T follicular helper cell (primary cell): ENCODE measurements around the gene PPP1R1B.
"Not testable (repeated sequence)": the region's sequence is repeated elsewhere in the genome, so short reads cannot be mapped to it uniquely, and the experiment has no call there.

Source experiments
- DNase-seq: peaks from one replicate; pipeline ENCODE4 v3.0.0-alpha.2; 2020; ENCODE audit warnings: low read depth
- total RNA-seq, 2 experiments: gene quantifications; one replicate each; lab custom pipeline; 2026; lab: John Stamatoyannopoulos, UW

The PPP1R1B gene
- 0 to 0.06 reads per million in 2 experiments for total RNA-seq

DNA sequence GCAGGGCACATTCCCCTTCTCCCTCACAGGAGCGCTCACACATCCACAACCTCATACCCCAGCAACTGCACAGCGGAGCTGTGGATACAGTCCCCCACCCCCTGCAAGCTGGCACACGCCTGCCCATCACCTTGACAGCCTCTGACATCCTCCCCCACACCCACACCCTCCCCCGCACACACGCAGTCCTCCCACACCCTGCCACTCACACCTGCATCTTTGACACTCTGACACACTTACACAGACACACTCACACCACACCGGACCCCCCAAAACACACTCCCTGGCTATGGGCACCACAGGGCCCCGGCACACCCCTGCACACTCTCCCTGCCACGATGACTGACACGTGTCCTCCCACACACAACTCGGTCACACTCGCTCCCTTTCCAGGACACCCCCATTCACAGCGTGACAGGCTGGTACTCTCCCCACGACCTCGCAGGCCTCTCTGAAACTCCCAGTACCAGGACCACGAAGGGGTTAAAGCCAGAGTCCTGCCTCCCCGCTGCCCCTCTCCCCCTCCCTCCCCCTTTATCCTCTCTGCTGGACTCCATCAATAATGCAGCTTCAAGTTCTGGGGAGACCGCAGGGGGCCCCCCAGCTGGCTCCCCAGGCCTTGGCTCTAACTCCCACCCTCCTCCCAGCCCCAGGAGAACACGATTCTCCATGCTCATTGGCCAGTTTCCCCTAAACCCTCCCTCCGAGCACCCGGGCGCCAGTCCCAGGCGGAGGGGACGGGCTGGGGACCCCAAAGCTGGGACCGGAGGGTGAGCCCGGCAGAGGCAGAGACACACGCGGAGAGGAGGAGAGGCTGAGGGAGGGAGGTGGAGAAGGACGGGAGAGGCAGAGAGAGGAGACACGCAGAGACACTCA, at the start of gene PPP1R1B:
Gene PPP1R1B, plus strand, starts transcription at position 782 of the 876 bp plus-strand sequence. CDS start 441 bp downstream, outside the sequence.
- DNase-seq, result no peak

DNA sequence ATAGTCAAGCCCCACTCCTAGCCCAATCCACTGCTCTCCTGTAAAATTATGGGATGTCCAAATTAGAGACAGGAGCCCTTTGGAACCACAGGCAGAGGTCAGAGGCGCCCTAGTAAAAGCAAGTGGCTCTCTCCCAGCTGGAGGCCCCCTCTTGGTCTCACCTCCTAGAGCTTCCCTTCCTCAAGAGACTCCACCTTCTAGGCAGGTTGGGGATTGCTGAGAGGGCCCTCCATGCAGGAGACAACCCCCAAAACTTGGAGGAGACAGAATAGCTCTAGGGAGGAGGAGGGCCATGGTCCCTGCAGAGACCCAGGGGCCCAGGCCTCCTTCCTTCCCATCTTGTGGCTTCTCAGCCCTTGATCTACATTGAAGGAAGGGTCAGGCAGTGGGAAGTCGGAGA, 48.5 kb upstream of the PPP1R1B start:
- no peak for DNase-seq

DNA sequence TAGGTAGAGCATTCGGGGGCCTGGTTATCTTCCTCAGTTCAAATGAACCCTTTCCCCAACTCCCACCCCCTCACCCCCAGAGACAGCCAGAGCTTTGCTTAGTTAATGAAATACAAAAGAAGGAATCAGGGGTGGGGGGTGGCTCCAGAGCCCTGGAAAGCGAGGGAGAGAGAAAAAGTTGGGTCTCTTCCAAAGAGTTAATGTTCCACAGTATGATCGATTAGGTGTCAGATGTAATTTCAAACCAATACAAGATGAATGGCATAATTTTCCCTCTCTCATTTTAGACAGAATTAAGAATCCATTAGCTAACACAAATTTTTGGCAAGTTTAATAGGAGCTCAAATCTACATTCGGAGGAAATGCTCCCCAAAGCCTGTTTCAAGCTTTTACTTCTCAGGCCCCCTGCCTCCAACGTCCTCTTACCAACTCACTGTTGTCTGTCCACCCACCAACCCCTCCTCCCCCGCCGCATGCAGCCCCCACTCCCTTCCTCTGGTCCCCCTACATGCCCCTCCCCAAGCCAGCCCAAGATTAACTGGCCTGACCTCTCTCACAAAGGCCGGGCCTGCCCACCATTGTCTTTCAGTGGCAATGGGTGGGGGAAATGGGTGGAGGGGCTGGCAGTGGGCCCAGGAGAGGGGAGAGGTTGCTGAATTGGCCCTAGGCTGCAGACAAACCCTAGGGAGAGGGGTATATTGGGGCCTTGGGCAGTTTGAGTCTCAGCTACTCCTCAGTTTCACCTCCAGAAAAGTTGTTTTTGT, 47.3 kb upstream of the PPP1R1B start:
- no peak for DNase-seq

DNA sequence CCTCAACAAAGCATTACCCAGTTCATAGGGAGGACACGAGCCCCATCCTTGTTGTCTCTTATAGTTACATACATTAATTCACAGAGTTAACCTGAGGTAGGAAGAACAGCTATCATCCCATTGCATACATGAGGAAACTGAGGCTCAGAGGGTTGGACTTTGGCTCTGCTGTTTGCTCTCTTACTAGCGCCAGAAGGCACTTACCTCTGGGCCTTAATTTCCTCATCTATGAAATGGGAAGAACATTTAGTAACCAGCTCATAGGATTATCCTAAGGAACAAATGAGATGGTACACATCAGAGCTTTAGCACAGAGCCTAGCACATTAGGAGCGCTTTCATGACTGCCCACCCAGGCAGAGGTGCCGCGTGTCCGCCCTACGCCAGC, 46.7 kb upstream of the PPP1R1B start:
- no peak for DNase-seq

DNA sequence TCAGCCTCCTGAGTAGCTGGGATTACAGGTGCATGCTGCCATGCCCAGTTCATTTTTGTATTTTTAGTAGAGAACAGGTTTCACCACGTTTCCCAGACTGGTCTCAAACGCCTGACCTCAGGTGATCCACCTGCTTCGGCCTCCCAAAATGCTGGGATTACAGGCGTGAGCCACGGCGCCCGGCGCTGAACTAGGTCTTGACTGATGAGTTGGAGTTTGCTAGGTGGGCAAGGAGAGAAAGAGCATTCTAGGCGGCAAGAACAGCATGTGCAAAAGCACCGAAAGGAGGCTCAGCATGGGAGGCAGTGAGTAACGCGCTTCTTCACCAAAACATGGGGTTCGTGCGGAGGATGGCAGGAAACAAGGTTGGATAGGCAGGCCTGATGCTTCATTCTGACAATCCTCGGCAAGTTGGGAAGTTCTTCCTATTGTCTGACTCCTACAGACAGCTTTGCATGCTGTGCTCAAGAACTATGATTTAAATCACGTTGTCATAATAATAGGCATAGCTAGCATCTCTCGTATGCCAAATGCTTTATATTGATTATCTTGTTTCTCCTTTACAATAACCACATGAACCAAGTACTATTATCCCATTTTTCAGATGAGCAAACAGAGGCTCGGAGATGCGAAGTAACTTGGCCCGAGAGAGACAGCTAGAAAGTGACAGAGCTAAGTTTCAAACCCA, 45.5 kb upstream of the PPP1R1B start:
- DNase-seq, result no peak

DNA sequence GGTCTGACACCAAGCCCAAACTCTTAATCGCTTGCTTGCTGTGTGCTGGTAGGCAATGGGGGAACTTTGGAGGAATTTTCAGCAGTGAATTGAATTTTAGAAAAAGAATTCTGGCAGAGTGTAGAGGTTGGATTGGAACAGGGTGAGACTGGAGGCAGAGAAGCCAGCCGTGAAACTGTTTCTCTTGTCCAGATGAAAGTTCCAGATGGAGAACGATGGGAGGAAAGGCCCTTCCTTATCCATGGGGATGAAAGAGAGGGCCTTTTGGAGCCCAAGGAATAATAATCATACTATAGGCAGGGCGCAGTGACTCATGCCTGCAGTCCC, 45.0 kb upstream of the PPP1R1B start:
- no peak for DNase-seq

DNA sequence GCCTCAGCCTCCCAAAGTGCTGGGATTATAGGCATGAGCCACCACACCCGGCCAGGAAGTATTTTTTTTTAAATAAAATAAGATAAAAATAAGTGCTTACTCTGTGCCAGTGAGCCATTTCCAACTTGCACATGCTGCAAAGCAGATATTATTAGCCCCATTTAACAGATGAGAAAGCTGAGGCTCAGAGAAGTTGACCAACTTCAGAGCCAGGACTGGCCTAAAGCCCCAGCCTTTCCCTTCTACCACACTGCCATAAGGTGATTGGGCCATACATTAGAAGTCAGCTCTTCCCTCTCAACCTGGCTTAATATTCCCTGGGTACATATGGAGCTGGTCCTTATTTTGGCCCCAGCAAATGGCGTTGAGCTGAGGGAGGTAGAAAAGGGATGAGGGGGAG, 44.1 kb upstream of the PPP1R1B start:
- DNase-seq, result no peak

DNA sequence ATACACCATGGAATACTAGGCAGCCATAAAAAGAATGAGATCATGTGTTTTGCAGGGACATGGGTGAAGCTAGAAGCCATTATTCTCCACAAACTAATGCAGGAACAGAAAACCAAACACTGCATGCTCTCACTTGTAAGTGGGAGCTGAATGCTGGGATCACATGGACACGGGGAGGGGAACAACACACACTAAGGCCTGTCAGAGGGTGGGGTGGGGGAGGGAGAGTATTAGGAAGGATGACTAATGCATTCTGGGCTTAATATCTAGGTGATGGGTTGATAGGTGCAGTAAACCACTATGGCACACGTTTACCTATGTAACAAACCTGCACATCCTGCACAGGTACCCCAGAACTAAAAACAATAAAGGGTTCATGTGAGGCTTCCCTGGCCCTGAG, 36.6 kb upstream of the PPP1R1B start:
- DNase-seq, result not testable (repeated sequence)

DNA sequence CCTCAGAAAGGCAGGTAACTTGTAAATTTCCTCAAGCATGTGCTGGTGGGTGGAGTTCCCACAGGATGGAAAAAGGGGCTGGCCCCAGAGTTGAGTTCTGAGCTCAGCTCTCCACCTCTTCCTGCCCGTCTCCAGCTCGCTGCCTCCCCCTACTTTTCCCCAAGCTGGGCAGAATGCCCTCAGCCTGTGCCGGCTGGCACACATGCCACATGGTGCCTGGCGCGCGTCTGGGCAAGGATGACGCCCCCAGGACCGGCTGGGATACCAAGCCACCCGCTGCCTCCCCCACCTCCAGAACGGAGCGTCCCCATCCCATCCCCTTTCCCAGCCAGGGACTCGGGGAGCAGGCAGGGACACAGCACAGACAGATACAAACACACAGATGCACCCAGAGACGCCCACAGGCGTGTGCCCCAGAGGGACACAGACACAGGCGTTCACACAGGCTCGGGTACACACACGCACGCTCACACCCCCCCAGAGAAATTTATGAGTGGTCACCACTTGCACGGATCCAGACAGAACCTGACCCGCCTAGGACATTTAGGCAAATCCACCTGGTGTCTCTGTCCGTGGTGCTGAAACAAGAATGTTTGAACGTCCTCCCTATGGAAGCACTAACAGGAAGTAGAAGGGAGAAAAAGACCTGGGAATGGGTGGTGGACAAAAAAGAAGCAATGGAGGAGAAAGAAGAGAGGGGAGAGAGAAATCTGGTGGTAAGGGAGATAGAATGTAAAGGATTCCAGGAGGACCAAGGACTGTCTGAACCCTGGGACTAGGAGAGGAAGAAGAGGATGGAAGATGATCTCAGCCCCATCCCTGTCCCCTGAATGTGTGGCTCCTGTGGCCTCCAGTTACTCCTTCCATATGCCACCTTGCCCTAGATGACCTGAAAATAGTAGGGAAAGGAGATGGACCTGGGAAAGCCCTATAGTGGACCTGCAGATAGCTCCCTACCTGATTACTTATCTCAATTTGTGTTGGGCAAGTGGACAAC, 34.5 kb upstream of the PPP1R1B start:
- no peak for DNase-seq

DNA sequence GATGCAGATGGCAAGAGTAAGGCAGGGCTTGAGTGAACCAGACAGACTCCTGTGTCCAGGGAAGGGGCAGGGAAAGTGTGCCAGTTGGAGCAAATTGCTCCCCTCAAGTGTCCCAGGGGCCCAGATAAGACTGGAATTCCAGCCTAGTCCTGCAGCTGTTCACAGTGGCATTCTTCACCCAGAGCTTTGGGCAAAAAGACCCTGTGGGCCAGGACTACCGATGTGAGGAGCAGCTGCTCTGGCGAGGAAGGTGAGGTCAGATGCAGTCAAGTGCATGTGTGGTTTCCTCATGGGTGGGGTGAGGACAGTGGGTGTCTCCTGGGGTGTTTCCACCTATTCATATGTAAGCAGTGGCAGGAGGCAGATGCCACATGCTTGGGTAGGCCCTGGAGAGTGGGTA, 33.4 kb upstream of the PPP1R1B start:
- no peak for DNase-seq

DNA sequence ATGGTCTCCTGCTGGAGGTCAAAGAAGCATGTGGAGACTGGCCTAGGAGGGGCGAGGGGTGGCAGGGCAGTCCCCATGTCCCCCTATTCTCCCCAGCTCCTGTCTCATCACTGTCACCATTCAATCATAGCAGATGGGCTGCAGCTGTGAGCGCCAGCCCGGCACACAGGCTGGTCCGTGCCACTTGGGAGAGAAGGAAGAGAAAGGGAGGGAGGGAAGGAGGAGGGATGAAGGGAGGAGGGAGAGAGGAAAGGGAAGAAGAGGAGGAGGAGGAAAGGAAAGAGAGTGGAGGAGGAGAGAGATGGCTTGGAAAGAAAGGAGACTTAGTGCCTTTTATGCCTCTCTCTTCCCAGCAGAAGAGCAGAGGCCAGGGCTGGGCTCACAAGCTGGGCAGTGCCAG, 31.5 kb upstream of the PPP1R1B start:
- no peak for DNase-seq

DNA sequence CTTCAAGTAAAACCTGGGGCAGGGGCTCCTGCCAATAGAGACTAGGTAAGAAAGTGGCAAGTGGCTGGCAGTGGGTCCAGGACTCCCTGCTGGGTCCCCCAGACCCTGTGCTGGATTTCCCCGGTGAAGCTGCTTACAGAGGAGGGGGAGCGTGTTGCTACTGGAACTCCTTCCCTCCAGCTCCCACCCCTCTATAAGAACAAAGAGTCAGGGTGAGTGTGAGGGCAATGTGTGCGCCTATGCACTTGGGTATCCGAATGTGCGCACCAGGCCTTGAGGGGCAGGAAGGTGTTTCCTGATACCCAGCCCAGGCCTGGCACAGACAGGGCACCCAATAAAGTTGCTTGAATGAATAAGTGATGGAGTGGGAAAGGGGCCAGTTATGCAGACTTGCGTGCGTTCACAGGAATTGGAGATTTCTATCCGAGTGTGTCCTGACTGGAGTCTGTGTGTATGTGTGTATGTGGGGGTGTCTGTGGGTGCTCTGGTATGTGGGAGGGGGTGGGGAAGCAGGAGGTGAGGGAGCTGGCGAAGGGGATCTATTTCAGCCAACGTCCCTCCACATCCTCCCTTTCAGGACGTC, 30.7 kb upstream of the PPP1R1B start:
- DNase-seq, result no peak

DNA sequence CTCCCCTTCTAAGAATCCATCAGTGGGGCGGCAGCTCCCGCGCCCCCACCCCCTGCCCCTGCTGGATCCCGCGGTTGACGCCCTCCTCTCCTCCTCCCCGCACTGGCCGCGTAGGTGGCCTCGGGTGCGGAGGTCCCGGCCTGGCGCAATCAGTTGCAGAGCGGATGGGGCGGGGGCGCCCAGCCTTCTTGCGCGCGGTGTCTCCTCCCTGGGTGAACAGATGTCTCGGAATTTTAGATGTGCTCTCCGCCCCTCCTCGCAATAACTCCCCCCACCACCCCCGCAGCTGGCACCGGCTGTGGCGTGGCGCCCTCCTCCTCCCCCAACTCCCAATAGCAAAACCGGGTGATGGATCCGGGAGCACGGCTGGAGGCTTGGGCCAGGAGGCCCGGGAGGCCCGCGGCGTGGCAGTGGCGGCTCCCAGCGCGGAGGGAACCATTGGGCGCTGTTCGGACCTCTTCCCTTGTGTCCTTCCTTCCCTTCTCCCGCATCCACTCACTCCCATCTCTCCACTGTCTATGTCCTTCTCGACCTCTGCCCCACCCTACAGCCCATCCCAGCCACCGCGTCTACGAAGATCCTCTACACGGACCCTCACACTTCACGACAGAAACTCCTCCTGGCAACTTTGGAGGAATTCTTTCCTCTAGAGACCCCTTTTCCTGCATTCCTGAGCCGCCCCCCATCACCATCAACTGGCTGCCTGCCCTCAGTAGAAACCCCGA, 30.0 kb upstream of the PPP1R1B start:
- no peak for DNase-seq

DNA sequence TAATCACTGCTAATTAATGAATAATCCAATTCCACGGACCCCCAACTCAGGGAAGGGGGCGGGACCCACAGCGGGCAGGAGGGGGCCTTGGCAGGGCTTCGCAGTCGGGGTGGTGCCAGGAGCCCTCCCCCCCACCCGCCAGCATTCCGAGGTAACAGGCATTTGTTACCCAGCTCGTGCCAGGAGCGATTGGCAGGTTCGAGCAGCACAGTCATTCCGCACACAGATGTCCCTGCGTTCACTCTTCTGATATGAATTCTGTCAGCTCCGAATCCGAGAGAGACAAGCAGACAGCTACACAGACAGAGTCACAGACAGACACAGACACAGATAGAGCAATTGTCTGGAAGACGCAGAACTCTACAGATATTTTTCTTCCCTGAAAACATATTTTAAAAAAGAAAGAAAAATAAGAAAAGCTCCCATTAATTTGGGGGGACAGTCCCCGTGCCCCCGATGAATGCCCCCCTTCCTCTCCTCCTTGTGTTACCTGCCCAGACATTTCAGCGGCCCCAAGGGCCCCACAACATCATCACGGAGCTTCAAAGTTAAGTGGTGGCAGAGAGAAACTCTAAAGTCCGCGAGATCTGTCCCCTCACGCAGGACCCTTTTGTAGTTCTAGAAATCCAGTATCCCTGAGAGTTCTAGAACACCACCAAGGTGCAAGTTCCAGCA, 29.2 kb upstream of the PPP1R1B start:
- no peak for DNase-seq

DNA sequence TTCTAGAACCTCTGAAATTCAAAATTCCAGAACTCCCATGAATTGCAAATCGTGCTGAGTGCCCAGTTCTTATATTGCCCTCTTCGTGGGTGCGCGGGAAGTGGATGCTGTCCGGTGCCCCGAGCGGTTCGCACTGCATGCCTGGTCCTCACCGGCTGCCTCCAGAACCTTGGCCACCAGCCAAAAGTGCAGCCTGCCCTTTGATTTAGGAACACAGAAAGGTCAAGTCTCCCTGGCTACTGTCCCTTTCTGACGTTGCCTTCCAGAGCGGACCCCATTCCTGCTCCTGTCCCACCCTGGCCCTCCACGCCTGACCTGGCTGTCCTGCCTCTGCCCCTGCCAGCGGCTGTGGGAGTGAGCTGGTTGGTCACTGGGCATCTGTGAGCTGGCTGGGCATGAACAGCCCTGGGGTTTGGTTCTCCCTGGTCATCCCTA, 28.7 kb upstream of the PPP1R1B start:
- no peak for DNase-seq

DNA sequence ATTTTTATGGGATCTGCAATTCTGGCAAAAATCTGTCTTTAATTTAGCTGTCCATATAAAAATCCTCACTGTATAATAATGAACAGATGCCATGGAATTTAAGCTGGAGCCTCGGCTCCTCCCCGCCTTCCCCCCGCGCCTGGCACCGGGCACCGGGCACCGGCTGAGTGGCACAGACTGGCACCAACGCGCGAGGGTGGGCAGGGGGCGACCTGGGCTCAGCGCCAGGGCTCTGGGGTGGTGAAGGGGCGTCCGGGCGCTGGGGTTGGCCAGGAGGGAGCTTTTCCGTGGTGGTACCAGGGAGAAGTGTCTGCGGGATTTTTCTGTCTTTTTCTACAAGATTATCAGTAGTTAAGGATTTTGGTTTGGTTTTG, 28.1 kb upstream of the PPP1R1B start:
- DNase-seq, result no peak

DNA sequence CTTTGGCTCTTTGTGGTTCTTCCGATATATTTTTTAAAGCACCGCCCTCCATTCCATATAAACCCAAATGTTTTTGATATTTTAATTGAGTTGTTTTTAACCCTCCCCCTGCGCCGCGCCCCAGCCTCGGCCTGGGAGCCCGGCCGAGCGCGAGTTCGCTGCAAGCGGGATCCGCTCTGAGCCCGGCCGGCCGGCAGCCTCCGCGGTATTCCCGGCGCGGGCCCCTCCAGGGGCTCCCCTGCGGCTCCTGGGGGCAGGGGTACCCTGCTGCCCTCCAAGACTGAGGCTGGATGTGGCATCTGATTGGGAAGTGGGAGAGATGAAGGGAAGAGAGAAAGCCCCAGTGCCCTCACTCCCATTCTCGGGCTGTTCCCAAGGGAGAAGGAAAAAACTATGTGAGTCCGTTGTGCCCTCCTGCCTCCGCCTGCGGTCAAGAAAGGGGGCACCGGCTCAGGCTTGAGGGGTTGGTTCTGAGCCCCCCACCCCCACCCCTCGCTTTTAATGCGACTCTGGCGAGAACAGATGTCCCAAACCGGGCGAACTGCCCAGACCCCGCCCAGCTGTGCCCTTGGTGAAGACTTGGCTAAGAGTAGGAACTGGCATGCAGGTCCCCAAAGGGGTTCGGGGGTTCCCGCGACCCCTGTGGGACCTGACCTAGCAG, 27.6 kb upstream of the PPP1R1B start:
- no peak for DNase-seq

DNA sequence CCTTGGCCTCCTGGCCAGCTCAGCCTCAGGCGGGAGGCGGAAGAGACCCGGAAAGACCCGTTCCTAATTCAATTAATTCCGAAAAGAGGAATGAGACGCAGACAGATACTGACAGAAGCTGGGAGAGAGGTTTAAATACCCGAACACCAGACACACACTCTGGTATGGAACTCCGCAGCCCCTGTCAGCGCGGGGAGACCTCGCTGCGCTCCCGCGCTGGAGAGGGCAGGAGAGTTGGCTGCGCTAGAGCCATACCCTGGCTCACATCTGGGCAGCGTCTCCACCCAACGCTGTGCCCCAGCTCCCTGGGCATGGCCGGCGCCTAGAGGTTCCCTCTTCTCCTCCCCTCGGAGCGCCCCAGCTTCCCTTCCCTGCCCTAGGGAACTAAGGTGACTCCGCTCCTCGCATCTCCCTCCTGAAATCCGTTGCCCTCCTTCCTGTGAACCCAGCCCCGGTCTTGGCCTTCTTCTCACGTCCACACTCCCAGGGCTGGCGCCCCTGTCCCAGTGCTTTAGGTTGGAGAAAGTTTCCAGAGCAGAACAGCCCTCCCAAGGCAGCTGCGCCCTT, 27.0 kb upstream of the PPP1R1B start:
- no peak for DNase-seq
